Measurements from ENCODE around the gene CRACDL.

- no peak for TF ChIP-seq AFF4 (CRISPR knock-in tag; IDR thresholded peaks at IDR 0.05)
- TF ChIP-seq ELK4 (CRISPR knock-in tag; IDR thresholded peaks at IDR 0.05; ENCODE audit: borderline replicate concordance), result no peak
- TF ChIP-seq USF2 (IDR thresholded peaks at IDR 0.05; ENCODE audit: low read depth, low read length), result no peak
- no peak for TF ChIP-seq USF2 (CRISPR knock-in tag; IDR thresholded peaks at IDR 0.05; ENCODE audit: borderline replicate concordance)
- TF ChIP-seq KDM2A (CRISPR knock-in tag; IDR thresholded peaks at IDR 0.05; ENCODE audit: borderline replicate concordance, low read depth), result no peak
- TF ChIP-seq CTCF (CRISPR knock-in tag; IDR thresholded peaks at IDR 0.05), result no peak
- no peak for TF ChIP-seq ZNF30 (CRISPR knock-in tag; IDR thresholded peaks at IDR 0.05)
- no peak for TF ChIP-seq ZSCAN29 (CRISPR knock-in tag; conservative IDR thresholded peaks at IDR 0.05)
- no peak for TF ChIP-seq ZNF563 (CRISPR knock-in tag; IDR thresholded peaks at IDR 0.05)
- TF ChIP-seq RBM22 (optimal IDR thresholded peaks at IDR 0.05; ENCODE audit: low read length), result no peak
- TF ChIP-seq GFI1 (CRISPR knock-in tag; IDR thresholded peaks at IDR 0.05; ENCODE audit: borderline replicate concordance), result no peak
- TF ChIP-seq ZFP90 (CRISPR knock-in tag; IDR thresholded peaks at IDR 0.05; ENCODE audit: borderline replicate concordance), result no peak
- no peak for TF ChIP-seq MBNL3 (CRISPR knock-in tag; conservative IDR thresholded peaks at IDR 0.05)
- no peak for TF ChIP-seq MXD1 (CRISPR knock-in tag; IDR thresholded peaks at IDR 0.05)
Measured at GRCh38 chr2:98903064-98903355, 33.0 kb downstream of the CRACDL start.
